Muscle of leg (tissue), 11 donors: Measurements from ENCODE around the gene PLEKHM3. TPM values are rescaled to one million over a fixed set of nuclear protein-coding genes. Genes with fewer than 3 reads are reported as not detected.

Experiments
- DNase-seq: peaks from one replicate; pipeline ENCODE4 v3.0.0; 2013
- H3K27ac ChIP-seq: one replicate; pipeline ENCODE4 v1.5.1; 2013; ENCODE audit warnings: mild to moderate bottlenecking, low read length, control low read depth
- H3K27me3 ChIP-seq: one replicate; pipeline ENCODE4 v1.6.1; 2013; ENCODE audit warnings: low read length; ENCODE audit not compliant: control insufficient read depth, insufficient read depth
- H3K36me3 ChIP-seq: one replicate; pipeline ENCODE4 v1.6.1; 2013; ENCODE audit warnings: low read length; ENCODE audit not compliant: control insufficient read depth, insufficient read depth
- H3K4me1 ChIP-seq: one replicate; pipeline ENCODE4 v1.6.1; 2013; ENCODE audit warnings: low read length; ENCODE audit not compliant: control insufficient read depth, insufficient read depth
- H3K4me3 ChIP-seq: one replicate; pipeline ENCODE4 v1.5.1; 2013; ENCODE audit warnings: low read length, control low read depth
- H3K9me3 ChIP-seq: replicated peaks from 2 replicates; pipeline ENCODE4 v1.6.1; 2013; ENCODE audit warnings: low read depth, low read length; ENCODE audit not compliant: control insufficient read depth
- WGBS: methylation state at CpG from one replicate; pipeline ENCODE4 v1.1.5; 2013; ENCODE audit warnings: missing lambda C conversion rate; ENCODE audit not compliant: insufficient coverage; 5-methylcytosine and 5-hydroxymethylcytosine counted together
- polyA plus RNA-seq, 8 donors: library from polyadenylated mRNA; unstranded; fragments of 120-200 nt; gene quantifications; one replicate each; pipeline versions ENCODE4 v1.2.1 to v1.2.3, GENCODE V29; 2013; ENCODE audit warnings: inconsistent platforms in 1 of 8, low replicate concordance in 1 of 8; ENCODE audit not compliant: insufficient read length in 8 of 8, insufficient read depth in 1 of 8
- total RNA-seq: library from RNA; stranded (reverse); fragments of 120-200 nt; gene quantifications from one replicate; pipeline ENCODE4 v1.2.4, GENCODE V29; 2013

PLEKHM3 gene
- total and polyA plus RNA-seq, 9 donors: 6.2 to 9.5 (median 7.4) TPM

DNA sequence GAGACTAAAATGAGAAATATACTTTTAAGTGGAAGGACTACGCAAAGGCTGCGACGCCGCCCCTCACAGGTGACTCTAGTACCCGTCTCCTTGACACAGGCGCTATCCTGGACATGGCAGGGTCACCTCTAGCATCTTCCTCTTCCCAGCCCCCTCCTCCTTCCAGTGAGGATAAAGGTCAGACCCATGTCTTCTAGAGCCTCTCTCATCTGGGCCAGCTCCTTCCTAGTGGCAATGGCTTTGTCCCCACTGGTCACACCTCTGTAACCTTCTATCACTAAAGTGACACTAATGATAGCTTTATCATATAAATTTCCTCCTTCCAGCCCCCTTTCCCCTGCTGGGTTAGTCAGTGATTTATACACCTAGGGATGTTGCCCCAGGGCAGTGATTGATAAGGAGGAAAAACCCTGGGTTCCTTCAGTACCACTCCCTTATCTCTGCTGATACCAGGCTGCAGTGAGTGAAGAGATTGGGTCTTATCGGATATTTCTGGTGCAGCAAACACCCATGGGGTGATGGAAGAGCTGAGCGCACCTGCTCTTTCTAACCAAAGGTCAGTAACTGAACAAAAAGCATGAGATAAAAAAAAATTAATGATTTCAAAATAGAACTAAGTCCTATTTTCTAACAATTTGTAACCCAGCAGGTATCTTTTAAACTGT, 193.6 kb downstream of the PLEKHM3 start:
- Histone ChIP-seq H3K4me3 (no peak overlapping the region), H3K4me1 (peaks cover 4% of the 10 kb centered on the region), H3K9me3 (no peaks in the 10 kb centered on the region), H3K36me3 (peaks cover 5% of the 10 kb centered on the region), H3K27ac (no peak overlapping the region), H3K27me3 (no peaks in the 10 kb centered on the region)
- DNase-seq: no peak
- 98% methylated on average over 5 of the region's 8 CpGs for WGBS

- 84% methylated on average over 9 of the region's 15 CpGs for WGBS
- H3K27me3 ChIP-seq: no peaks in the 10 kb centered on the region
- peaks cover 5% of the 10 kb centered on the region for H3K36me3 ChIP-seq
- H3K4me1 ChIP-seq: peaks cover 7% of the 10 kb centered on the region
- H3K4me3 ChIP-seq: no peak overlapping the region
- H3K9me3 ChIP-seq: no peaks in the 10 kb centered on the region
- no peak overlapping the region for H3K27ac ChIP-seq
- no peak for DNase-seq
These were observed 194.4 kb downstream of the PLEKHM3 start for GRCh38 chr2:207830778-207831438.

DNA sequence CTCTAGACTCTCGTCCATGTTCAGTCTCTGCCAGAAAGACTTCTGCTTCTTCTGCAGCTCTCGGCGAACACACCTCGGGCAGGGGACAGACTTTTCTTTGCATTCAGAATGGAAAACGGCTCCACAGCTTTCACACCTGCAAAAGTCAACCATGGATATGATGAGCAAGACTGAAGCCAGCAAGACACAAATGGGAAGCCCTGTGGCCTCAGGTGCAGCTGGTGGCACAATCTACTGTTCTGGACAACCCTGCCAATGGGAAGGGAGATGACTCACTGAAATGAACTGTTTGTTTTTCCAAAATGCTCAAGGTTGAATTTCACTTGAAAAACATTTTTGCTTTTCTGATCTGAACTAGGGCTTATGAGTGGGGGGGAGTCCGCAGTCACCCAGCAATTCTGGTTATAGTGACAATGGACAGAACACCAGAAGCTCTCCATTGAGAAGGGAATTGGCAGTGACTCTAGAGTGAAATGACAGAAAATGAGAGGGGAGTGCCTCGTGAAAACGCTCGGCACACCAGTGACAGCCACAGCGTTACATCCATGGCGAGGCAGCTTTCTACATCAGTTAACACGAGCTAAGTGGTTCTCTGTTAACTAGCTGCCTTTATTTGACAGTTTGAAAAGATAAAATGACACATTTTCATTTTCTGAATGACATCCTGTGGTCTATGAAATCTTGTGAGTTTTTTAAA, 196.8 kb downstream of the PLEKHM3 start:
- WGBS: 71% methylated on average over 6 of the region's 12 CpGs
- Histone ChIP-seq H3K4me3 (no peak overlapping the region), H3K4me1 (peaks cover 24% of the 10 kb centered on the region), H3K36me3 (peaks cover 5% of the 10 kb centered on the region), H3K27ac (no peak overlapping the region), H3K9me3 (no peaks in the 10 kb centered on the region), H3K27me3 (no peaks in the 10 kb centered on the region)
- DNase-seq: no peak

- Histone ChIP-seq H3K27ac (peak overlapping the region; percentile 59), H3K27me3 (no peaks in the 10 kb centered on the region), H3K4me3 (no peak overlapping the region), H3K4me1 (peaks cover 24% of the 10 kb centered on the region), H3K36me3 (peaks cover 5% of the 10 kb centered on the region), H3K9me3 (no peaks in the 10 kb centered on the region)
- peak; percentile 81 for DNase-seq
- 17% methylated on average over 1 of the region's 4 CpGs for WGBS
These were observed 199.3 kb downstream of the PLEKHM3 start for GRCh38 chr2:207825978-207826377.

DNA sequence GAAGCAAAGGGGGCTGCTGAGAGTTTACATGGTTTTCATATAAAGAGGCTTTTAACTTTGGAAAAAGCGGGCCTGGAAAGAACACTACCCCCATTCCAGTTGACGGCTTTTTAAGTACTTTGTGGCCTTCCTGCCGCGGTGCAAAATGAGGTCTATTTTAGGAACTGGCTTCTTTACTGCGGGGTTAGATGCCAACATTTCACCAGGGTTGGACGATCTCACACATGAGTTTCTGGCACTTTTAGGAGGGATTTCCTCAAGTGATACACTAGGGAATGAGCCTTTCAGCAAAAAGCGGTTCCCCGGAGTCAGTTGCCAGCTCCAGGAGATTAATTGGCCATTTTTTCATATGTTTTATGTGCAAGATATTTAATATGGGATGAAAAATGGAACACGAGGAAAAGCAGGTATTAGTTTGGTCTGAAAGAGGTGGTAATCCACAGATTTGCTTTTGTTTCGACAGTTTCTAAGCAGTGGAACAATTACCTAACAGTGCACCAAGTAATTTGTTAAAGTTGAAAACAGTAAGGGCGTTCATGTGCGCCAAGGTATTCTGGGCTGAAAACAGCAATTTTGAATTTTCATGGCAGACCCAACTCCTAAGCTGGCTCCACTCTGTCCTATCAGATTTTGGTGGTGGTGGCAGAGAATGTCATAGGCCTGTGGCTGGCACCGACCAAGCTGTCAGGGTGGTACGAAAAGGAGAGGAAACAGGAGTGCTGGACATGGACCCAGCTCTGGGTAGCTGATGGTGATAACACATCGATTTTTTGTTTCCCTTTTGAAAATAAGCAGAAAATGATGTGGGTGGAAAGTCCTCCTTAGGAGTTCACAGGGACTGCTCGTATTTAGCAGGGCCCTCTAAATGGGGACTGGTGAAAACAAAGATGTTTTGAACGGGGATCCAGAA, 200.0 kb downstream of the PLEKHM3 start:
- DNase-seq: peak; percentile 82
- H3K4me1 ChIP-seq: peaks cover 26% of the 10 kb centered on the region
- H3K27me3 ChIP-seq: no peaks in the 10 kb centered on the region
- no peak overlapping the region for H3K4me3 ChIP-seq
- 25% methylated on average over 15 of the region's 17 CpGs for WGBS
- no peaks in the 10 kb centered on the region for H3K9me3 ChIP-seq
- H3K27ac ChIP-seq: peak overlapping the region; percentile 59
- H3K36me3 ChIP-seq: peaks cover 5% of the 10 kb centered on the region

DNA sequence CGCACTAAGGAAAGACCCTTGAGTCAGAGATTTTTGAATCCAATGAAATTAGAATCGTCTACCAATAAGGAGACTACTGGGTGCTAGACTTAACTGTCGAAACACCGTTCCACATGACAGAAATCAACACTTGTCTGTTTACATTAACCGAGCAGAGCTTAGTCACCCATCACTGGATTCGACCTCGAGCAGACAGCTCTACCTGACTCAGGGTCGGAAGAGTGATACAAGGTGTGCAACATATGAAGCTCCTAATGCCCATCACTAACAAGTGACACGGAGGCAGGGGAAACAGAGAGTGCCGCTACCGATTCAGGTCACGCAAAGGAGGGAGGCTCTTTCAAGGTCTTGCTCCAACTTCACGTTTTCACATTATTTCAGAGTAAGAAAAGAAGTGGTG, 201.5 kb downstream of the PLEKHM3 start:
- H3K9me3 ChIP-seq: no peaks in the 10 kb centered on the region
- H3K4me1 ChIP-seq: peaks cover 39% of the 10 kb centered on the region
- peaks cover 5% of the 10 kb centered on the region for H3K36me3 ChIP-seq
- WGBS: 98% methylated on average over 8 of the region's 13 CpGs
- H3K4me3 ChIP-seq: no peak overlapping the region
- DNase-seq: no peak
- H3K27me3 ChIP-seq: no peaks in the 10 kb centered on the region
- no peak overlapping the region for H3K27ac ChIP-seq

DNA sequence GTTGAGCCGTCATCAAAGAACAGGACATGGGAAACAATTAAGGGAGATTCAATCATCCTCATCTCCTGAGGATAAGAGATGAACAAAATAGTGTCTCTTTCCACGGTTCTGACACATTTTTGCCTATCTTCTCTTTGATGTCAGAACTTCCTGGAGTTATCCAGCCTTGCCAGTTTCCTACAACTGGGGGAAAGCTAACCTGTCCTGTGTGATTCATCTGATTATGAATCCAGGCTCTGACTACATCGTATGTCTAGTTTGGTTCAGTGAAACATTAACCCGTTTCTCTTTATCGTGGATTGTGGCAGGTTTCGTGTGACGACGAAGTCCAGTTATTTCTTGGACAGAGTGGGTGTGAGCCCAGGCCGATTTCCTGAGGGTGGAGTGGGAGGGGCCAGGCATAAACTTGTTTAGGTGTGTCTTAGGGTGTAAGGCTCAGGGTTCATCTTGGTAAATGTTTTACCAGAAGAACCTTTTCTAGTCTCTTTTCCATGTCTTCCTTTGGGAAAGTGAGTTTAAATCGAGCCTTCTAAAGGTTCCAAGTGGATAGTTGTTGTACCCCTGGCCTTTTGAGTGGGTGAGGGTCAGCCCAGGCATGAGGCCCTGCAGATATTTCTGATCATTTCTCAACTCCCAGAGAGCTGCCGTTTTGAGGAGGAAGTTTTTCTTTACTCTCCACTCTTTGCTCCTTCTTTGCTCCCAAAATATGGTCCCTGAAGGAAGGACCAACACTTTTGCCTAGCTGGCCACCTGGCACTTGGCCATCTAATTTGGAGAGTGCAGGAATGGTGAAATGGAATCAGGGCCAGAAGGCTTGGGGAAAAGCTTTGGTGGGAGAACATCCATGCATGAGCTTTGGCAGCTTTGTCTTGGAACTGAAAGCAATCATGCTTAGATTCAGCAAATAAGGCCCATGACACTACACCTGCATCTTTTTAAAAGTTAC, 205.2 kb downstream of the PLEKHM3 start:
- Histone ChIP-seq H3K36me3 (no peaks in the 10 kb centered on the region), H3K27ac (peak overlapping the region; percentile 38), H3K9me3 (no peaks in the 10 kb centered on the region), H3K4me3 (no peak overlapping the region), H3K4me1 (peaks cover 24% of the 10 kb centered on the region), H3K27me3 (no peaks in the 10 kb centered on the region)
- peak; percentile 35 for DNase-seq
- WGBS: 41% methylated on average over 7 of the region's 11 CpGs

DNA sequence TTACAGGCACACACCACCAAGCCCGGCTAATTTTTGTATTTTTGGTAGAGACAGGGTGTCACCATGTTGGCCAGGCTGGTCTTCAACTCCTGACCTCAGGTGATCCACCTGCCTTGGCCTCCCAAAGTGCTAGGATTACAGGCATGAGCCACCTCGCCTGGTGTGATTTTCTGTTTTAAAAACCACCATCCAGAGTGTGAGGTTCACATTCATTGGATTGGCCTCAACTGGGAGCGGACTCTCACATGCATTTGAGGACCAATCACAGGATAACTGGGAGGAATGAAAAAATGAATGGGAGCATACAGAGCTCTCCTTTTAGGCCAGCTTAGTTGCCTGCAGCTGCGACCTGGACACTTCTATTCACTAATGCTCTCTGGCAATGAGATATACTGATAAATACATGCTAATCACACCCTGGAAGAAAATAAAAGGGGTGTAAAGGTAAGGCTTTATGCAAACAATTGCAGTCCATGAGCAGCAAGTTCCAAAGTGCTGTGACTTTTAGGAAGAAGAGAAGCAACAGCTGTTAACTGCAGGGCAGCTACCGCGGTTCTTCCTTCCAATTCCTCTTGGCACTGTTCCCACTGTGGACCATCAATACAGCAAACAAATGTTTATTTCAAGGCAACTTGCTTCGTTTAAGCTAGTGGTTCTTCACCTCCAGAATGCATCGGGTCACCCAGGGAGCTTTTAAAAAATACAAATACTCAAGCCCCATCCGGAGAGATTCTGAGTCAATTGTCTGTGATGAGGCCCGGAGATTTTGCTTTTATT, 206.1 kb downstream of the PLEKHM3 start:
- H3K27ac ChIP-seq: no peak overlapping the region
- peak; percentile 76 for DNase-seq
- peaks cover 15% of the 10 kb centered on the region for H3K4me1 ChIP-seq
- H3K9me3 ChIP-seq: no peaks in the 10 kb centered on the region
- no peak overlapping the region for H3K4me3 ChIP-seq
- no peaks in the 10 kb centered on the region for H3K27me3 ChIP-seq
- WGBS: 20% methylated on average over 3 of the region's 10 CpGs
- H3K36me3 ChIP-seq: no peaks in the 10 kb centered on the region
